Astrocyte of the cerebellum (primary cell): ENCODE data around the gene IL21.
"Not testable (repeated sequence)": the region's sequence is repeated elsewhere in the genome, so short reads cannot be mapped to it uniquely, and the experiment has no call there.

Experiments used
- DNase-seq: peaks from one replicate; pipeline ENCODE4 v3.0.0-alpha.2; 2011; ENCODE audit warnings: low read depth
- H3K4me3 ChIP-seq: 2 replicates; pipeline ENCODE4 v1.5.1; 2011; ENCODE audit warnings: mild to moderate bottlenecking, low read depth, low read length, moderate library complexity
- CTCF ChIP-seq: IDR thresholded peaks from 2 replicates; pipeline ENCODE4 v1.5.1; 2012; ENCODE audit warnings: low read length, low read depth, moderate library complexity, mild to moderate bottlenecking; ENCODE audit errors: missing control alignments
- in situ Hi-C: cut with HindIII; loops from 2 replicates; pipeline ENCODE4 v1.10.0; 2017; ENCODE audit warnings: low sequenced_read_pairs

IL21 gene

GRCh38 chr4:122657553-122657952 lies 36.7 kb upstream of the IL21 start:
- TF ChIP-seq CTCF = no peak
- DNase-seq = no peak
- no peak overlapping the region for H3K4me3 ChIP-seq
- in situ Hi-C loops = no loop called here

- DNase-seq, in situ Hi-C loops, H3K4me3 ChIP-seq: not testable (repeated sequence)
Observed at GRCh38 chr4:122656583-122656982, 35.7 kb upstream of the IL21 start.

- in situ Hi-C loops = no loop called here
- peak; percentile 49 for DNase-seq
- peak; percentile 69 for TF ChIP-seq CTCF
- no peak overlapping the region for H3K4me3 ChIP-seq
Observed at GRCh38 chr4:122652379-122652778, 31.5 kb upstream of the IL21 start.

- DNase-seq = no peak
- no peak overlapping the region for H3K4me3 ChIP-seq
- no peak for TF ChIP-seq CTCF
- in situ Hi-C loops = no loop called here
Observed at GRCh38 chr4:122650148-122650547, 29.3 kb upstream of the IL21 start.

- H3K4me3 ChIP-seq = no peak overlapping the region
- in situ Hi-C loops = no loop called here
- DNase-seq = no peak
- TF ChIP-seq CTCF = no peak
Observed at GRCh38 chr4:122647656-122648055, 26.8 kb upstream of the IL21 start.

- DNase-seq = no peak
- no peak overlapping the region for H3K4me3 ChIP-seq
- TF ChIP-seq CTCF = no peak
- in situ Hi-C loops = no loop called here
Observed at GRCh38 chr4:122643257-122643656, 22.4 kb upstream of the IL21 start.

- no peak for TF ChIP-seq CTCF
- in situ Hi-C loops = no loop called here
- no peak overlapping the region for H3K4me3 ChIP-seq
- no peak for DNase-seq
Observed at GRCh38 chr4:122639181-122639580, 18.3 kb upstream of the IL21 start.
